WTC11 (cell line): ENCODE measurements around the gene SLC6A1. TPM values are rescaled to one million over a fixed set of nuclear protein-coding genes. Genes with fewer than 3 reads are reported as not detected.
"Not testable (repeated sequence)": the region's sequence is repeated elsewhere in the genome, so short reads cannot be mapped to it uniquely, and the experiment has no call there.

Experiments used
- ATAC-seq: fragments of 200-7000 bp; cut with Tn5 transposase; 2 replicates; pipeline ENCODE4 v1.10.0; 2021; ENCODE audit warnings: mild to moderate bottlenecking, moderate library complexity
- CTCF ChIA-PET: fragments of 300-600 bp; sonication (Branson Sonifier 250); formaldehyde crosslinking; loops from one replicate; lab custom pipeline; 2021; ENCODE audit warnings: antibody characterized with exemption; lab: Charles Lee
- POLR2A ChIA-PET: fragments of 350-600 bp; sonication (Branson Sonifier 250); formaldehyde crosslinking; loops from one replicate; lab custom pipeline; 2021; ENCODE audit warnings: antibody characterized with exemption; lab: Charles Lee
- DNase-seq: peaks from one replicate; pipeline ENCODE4 v3.0.0; 2021; ENCODE audit warnings: low spot score
- H3K27ac Mint-ChIP-seq: 2 replicates; pipeline ENCODE4 v1.8.0; 2021; ENCODE audit warnings: mixed read lengths
- H3K27me3 Mint-ChIP-seq: 2 replicates; pipeline ENCODE4 v1.8.0; 2021; ENCODE audit warnings: low read depth, mild to moderate bottlenecking, moderate library complexity, mixed read lengths
- H3K36me3 Mint-ChIP-seq: 2 replicates; pipeline ENCODE4 v1.8.0; 2021; ENCODE audit warnings: mixed read lengths
- H3K4me1 Mint-ChIP-seq: 2 replicates; pipeline ENCODE4 v1.8.0; 2022; ENCODE audit warnings: mixed read lengths
- H3K4me3 Mint-ChIP-seq: 2 replicates; pipeline ENCODE4 v1.8.0; 2021; ENCODE audit warnings: mild to moderate bottlenecking, moderate library complexity, mixed read lengths
- H3K9me3 Mint-ChIP-seq: 2 replicates; pipeline ENCODE4 v1.8.0; 2021; ENCODE audit warnings: mixed read lengths
- FOXP1 ChIP-seq: sonication (generic); formaldehyde crosslinking; IDR thresholded peaks from 2 replicates; pipeline ENCODE4 v1.8.0; 2022; ENCODE audit warnings: missing genetic modification reagents, mild to moderate bottlenecking, moderate library complexity, borderline replicate concordance
- GRHL2 ChIP-seq: fragments of 250-450 bp; sonication (Bioruptor Pico); IDR thresholded peaks from 2 replicates; pipeline ENCODE4 v1.8.0; 2022; ENCODE audit warnings: mild to moderate bottlenecking, moderate library complexity; ENCODE audit not compliant: insufficient replicate concordance, severe bottlenecking
- NFE2L1 ChIP-seq: sonication (generic); formaldehyde crosslinking; IDR thresholded peaks from 2 replicates; pipeline ENCODE4 v1.8.1; 2023; ENCODE audit warnings: missing genetic modification reagents
- NR1H2 ChIP-seq: sonication (generic); formaldehyde crosslinking; IDR thresholded peaks from 2 replicates; pipeline ENCODE4 v1.9.0; 2021; ENCODE audit warnings: mild to moderate bottlenecking, moderate library complexity, missing genetic modification reagents
- TCF7 ChIP-seq: sonication (generic); formaldehyde crosslinking; IDR thresholded peaks from 2 replicates; pipeline ENCODE4 v1.8.0; 2022; ENCODE audit warnings: mild to moderate bottlenecking, low read depth, missing genetic modification reagents, moderate library complexity
- TEAD1 ChIP-seq: sonication (generic); formaldehyde crosslinking; IDR thresholded peaks from 2 replicates; pipeline ENCODE4 v1.8.0; 2022; ENCODE audit warnings: mild to moderate bottlenecking, missing genetic modification reagents
- TP53 ChIP-seq: sonication (generic); formaldehyde crosslinking; IDR thresholded peaks from 2 replicates; pipeline ENCODE4 v1.8.1; 2023; ENCODE audit warnings: mild to moderate bottlenecking, missing genetic modification reagents
- ZSCAN18 ChIP-seq: fragments of 250-450 bp; sonication (Bioruptor Pico); IDR thresholded peaks from 2 replicates; pipeline ENCODE4 v2.1.2; 2022; ENCODE audit warnings: mild to moderate bottlenecking, moderate library complexity
- total RNA-seq: library from RNA; stranded (reverse); gene quantifications from 3 replicates; pipeline ENCODE4 v1.2.3, GENCODE V29; 2021
- TF ChIP-seq, protein P1 (sequence below): fragments of 250-450 bp; sonication (Bioruptor Pico); IDR thresholded peaks from 2 replicates; pipeline ENCODE4 v1.9.0; 2021; ENCODE audit warnings: moderate library complexity, mild to moderate bottlenecking, inconsistent platforms, borderline replicate concordance
- TF ChIP-seq, protein P2 (sequence below): sonication (generic); formaldehyde crosslinking; conservative IDR thresholded peaks from 2 replicates; pipeline ENCODE4 v1.8.1; 2023; ENCODE audit warnings: mild to moderate bottlenecking, low read depth, missing genetic modification reagents, moderate library complexity
- TF ChIP-seq, protein P3 (sequence below): sonication (generic); formaldehyde crosslinking; IDR thresholded peaks from 2 replicates; pipeline ENCODE4 v1.8.0; 2023; ENCODE audit warnings: mild to moderate bottlenecking, missing genetic modification reagents
- TF ChIP-seq, protein P4 (sequence below): sonication (generic); formaldehyde crosslinking; IDR thresholded peaks from 2 replicates; pipeline ENCODE4 v1.8.1; 2023; ENCODE audit warnings: mild to moderate bottlenecking, missing genetic modification reagents, moderate library complexity
- TF ChIP-seq, protein P5 (sequence below): sonication (generic); formaldehyde crosslinking; IDR thresholded peaks from 2 replicates; pipeline ENCODE4 v1.8.0; 2022; ENCODE audit warnings: missing genetic modification reagents

The SLC6A1 gene
- total RNA-seq, 1 experiment from 2014 or later, result 0.72 TPM

DNA sequence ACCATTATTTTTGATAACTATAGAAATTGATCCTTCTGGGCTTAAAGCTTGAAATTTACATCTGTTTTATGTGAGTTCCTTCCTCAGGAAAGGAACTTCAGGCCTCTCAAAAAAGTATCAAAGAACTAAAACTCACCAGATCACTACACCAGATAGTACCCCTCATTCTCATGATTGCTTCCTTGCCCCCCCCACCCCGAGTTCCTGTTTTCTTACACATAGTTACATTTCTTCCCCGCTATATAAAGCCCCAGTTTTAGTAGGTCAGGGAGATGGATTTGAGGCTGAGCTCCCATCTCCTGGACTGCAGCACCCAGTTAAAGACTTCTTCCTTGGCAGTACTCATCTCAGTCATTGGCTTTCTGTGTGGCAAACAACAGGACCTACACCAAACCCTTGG is 81.5 kb downstream of the SLC6A1 start (continued):
- TF ChIP-seq, protein P1, sequence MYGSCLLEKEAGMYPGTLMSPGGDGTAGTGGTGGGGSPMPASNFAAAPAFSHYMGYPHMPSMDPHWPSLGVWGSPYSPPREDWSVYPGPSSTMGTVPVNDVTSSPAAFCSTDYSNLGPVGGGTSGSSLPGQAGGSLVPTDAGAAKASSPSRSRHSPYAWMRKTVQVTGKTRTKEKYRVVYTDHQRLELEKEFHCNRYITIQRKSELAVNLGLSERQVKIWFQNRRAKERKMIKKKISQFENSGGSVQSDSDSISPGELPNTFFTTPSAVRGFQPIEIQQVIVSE (CRISPR knock-in tag), result no peak
- no peak for TF ChIP-seq TP53
- TF ChIP-seq, all 79 proteins: peak for 0

DNA sequence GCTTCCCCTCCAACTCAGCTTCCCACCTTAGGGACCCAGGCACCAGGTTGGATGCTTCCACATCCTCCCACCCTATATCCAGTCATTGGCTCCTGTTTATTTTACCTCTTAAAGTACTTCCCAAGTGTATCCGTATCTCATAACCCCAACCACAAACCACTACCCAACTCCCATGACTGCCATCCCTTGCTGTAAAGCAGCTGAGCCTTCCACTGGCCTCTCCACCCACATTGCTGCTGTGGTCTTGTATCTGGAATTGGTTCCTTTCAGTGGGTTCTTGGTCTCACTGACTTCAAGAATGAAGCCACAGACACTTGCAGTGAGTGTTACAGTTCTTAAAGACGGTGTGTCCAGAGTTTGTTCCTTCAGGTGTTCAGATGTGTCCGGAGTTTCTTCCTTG is 81.9 kb downstream of the SLC6A1 start:
- Mint-ChIP-seq H3K4me3 (no peak overlapping the region), H3K36me3 (peaks cover 16% of the 10 kb centered on the region), H3K27ac (no peak overlapping the region), H3K9me3 (peaks cover 58% of the 10 kb centered on the region), H3K4me1 (no peaks in the 10 kb centered on the region), H3K27me3 (peaks cover 11% of the 10 kb centered on the region)
- POLR2A ChIA-PET, result no interaction called here
- TF ChIP-seq FOXP1 (CRISPR knock-in tag) (no peak), NR1H2 (CRISPR knock-in tag) (no peak), NFE2L1 (no peak), TEAD1 (CRISPR knock-in tag) (no peak), ZSCAN18 (CRISPR knock-in tag) (no peak)
- TF ChIP-seq, protein P2, sequence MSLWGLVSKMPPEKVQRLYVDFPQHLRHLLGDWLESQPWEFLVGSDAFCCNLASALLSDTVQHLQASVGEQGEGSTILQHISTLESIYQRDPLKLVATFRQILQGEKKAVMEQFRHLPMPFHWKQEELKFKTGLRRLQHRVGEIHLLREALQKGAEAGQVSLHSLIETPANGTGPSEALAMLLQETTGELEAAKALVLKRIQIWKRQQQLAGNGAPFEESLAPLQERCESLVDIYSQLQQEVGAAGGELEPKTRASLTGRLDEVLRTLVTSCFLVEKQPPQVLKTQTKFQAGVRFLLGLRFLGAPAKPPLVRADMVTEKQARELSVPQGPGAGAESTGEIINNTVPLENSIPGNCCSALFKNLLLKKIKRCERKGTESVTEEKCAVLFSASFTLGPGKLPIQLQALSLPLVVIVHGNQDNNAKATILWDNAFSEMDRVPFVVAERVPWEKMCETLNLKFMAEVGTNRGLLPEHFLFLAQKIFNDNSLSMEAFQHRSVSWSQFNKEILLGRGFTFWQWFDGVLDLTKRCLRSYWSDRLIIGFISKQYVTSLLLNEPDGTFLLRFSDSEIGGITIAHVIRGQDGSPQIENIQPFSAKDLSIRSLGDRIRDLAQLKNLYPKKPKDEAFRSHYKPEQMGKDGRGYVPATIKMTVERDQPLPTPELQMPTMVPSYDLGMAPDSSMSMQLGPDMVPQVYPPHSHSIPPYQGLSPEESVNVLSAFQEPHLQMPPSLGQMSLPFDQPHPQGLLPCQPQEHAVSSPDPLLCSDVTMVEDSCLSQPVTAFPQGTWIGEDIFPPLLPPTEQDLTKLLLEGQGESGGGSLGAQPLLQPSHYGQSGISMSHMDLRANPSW (CRISPR knock-in tag), result no peak
- TF ChIP-seq, protein P3, sequence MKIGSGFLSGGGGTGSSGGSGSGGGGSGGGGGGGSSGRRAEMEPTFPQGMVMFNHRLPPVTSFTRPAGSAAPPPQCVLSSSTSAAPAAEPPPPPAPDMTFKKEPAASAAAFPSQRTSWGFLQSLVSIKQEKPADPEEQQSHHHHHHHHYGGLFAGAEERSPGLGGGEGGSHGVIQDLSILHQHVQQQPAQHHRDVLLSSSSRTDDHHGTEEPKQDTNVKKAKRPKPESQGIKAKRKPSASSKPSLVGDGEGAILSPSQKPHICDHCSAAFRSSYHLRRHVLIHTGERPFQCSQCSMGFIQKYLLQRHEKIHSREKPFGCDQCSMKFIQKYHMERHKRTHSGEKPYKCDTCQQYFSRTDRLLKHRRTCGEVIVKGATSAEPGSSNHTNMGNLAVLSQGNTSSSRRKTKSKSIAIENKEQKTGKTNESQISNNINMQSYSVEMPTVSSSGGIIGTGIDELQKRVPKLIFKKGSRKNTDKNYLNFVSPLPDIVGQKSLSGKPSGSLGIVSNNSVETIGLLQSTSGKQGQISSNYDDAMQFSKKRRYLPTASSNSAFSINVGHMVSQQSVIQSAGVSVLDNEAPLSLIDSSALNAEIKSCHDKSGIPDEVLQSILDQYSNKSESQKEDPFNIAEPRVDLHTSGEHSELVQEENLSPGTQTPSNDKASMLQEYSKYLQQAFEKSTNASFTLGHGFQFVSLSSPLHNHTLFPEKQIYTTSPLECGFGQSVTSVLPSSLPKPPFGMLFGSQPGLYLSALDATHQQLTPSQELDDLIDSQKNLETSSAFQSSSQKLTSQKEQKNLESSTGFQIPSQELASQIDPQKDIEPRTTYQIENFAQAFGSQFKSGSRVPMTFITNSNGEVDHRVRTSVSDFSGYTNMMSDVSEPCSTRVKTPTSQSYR, result no peak
- ATAC-seq (no peak), DNase-seq (no peak)
- CTCF ChIA-PET, result interaction anchor here (2.2 kb wide), 1 partner anchor 13 kb away, joined by 11 read pairs; no protein-coding TSS in a partner anchor

DNA sequence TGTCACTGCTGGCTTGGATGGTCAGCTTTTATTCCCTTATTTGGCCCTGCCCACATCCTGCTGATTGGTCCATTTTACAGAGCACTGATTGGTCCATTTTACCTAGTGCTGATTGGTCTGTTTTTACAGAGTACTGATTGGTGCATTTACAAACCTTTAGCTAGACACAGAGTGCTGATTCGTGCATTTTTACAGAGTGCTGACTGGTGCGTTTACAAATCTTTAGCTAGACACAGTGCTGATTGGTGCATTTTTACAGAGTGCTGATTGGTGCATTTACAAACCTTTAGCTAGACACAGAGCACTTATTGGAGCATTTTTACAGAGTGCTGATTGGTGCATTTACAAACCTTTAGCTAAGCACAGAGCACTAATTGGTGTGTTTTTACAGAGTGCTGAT is 82.6 kb downstream of the SLC6A1 start:
- Mint-ChIP-seq H3K9me3 (peaks cover 52% of the 10 kb centered on the region), H3K27me3 (peaks cover 11% of the 10 kb centered on the region), H3K36me3 (peaks cover 15% of the 10 kb centered on the region)
- H3K4me3 Mint-ChIP-seq, ATAC-seq, H3K27ac Mint-ChIP-seq, DNase-seq, POLR2A ChIA-PET, H3K4me1 Mint-ChIP-seq: not testable (repeated sequence)
- CTCF ChIA-PET, result interaction anchor here (2.2 kb wide), 1 partner anchor 14 kb away, joined by 11 read pairs; no protein-coding TSS in a partner anchor

- ChIA-PET CTCF (interaction anchor here (0.8 kb wide), 1 partner anchor 16 kb away, joined by 3 read pairs; no protein-coding TSS in a partner anchor), POLR2A (no interaction called here)
- no peak for DNase-seq
- TF ChIP-seq TEAD1 (CRISPR knock-in tag) (no peak), GRHL2 (CRISPR knock-in tag) (no peak), TCF7 (CRISPR knock-in tag) (no peak)
- TF ChIP-seq, protein P4, sequence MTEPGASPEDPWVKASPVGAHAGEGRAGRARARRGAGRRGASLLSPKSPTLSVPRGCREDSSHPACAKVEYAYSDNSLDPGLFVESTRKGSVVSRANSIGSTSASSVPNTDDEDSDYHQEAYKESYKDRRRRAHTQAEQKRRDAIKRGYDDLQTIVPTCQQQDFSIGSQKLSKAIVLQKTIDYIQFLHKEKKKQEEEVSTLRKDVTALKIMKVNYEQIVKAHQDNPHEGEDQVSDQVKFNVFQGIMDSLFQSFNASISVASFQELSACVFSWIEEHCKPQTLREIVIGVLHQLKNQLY (CRISPR knock-in tag), result no peak
- TF ChIP-seq, protein P5, sequence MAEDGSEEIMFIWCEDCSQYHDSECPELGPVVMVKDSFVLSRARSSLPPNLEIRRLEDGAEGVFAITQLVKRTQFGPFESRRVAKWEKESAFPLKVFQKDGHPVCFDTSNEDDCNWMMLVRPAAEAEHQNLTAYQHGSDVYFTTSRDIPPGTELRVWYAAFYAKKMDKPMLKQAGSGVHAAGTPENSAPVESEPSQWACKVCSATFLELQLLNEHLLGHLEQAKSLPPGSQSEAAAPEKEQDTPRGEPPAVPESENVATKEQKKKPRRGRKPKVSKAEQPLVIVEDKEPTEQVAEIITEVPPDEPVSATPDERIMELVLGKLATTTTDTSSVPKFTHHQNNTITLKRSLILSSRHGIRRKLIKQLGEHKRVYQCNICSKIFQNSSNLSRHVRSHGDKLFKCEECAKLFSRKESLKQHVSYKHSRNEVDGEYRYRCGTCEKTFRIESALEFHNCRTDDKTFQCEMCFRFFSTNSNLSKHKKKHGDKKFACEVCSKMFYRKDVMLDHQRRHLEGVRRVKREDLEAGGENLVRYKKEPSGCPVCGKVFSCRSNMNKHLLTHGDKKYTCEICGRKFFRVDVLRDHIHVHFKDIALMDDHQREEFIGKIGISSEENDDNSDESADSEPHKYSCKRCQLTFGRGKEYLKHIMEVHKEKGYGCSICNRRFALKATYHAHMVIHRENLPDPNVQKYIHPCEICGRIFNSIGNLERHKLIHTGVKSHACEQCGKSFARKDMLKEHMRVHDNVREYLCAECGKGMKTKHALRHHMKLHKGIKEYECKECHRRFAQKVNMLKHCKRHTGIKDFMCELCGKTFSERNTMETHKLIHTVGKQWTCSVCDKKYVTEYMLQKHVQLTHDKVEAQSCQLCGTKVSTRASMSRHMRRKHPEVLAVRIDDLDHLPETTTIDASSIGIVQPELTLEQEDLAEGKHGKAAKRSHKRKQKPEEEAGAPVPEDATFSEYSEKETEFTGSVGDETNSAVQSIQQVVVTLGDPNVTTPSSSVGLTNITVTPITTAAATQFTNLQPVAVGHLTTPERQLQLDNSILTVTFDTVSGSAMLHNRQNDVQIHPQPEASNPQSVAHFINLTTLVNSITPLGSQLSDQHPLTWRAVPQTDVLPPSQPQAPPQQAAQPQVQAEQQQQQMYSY, result no peak
- TF ChIP-seq, protein P2 (CRISPR knock-in tag), result no peak
Measured at GRCh38 chr3:11076711-11077110, 84.2 kb downstream of the SLC6A1 start.

More at GRCh38 chr3:11076711-11077110, 84.2 kb downstream of the SLC6A1 start:
- Mint-ChIP-seq H3K27me3 (peaks cover 11% of the 10 kb centered on the region), H3K9me3 (peaks cover 44% of the 10 kb centered on the region), H3K27ac (no peak overlapping the region), H3K4me3 (no peak overlapping the region), H3K4me1 (no peaks in the 10 kb centered on the region), H3K36me3 (peaks cover 12% of the 10 kb centered on the region)
- ATAC-seq, result no peak
